K562 (cell line): ENCODE data around the gene GULP1.

Experiments
- EP300 ChIP-seq: IDR thresholded peaks from 2 replicates; pipeline ENCODE4 v1.6.1; 2012; ENCODE audit warnings: low read length, improper control_type of control experiment
- TBL1XR1 ChIP-seq, 2 experiments: IDR thresholded peaks; 2 replicates each; pipeline ENCODE4 v1.6.1; 2012; ENCODE audit warnings: improper control_type of control experiment in 2 of 2, low read length in 2 of 2, mild to moderate bottlenecking in 1 of 2
- ZNF324 ChIP-seq: fragments of 250-450 bp; sonication (Bioruptor Pico); IDR thresholded peaks from 2 replicates; pipeline ENCODE4 v1.4.0; 2020; ENCODE audit warnings: mild to moderate bottlenecking

DNA sequence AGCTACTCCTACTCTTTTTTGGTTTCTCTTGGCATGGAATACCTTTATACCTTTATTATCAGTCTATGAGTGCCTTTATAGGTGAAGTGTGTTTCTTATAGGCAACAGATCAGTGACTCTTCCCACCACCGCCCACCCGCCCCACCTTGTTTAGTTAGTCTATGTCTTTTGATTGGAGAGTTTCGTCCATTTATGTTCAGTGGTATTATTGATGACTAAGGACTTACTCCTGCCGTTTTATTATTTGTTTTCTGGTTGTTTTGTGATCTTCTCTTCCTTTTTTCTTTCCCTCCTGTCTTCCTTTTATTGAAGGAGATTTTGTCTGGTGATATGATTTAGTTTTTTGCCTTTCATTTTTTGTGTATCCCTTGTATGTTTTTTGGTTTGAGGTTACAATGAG, 179.5 kb downstream of the GULP1 start:
- TF ChIP-seq ZNF324 (CRISPR knock-in tag) (no peak), EP300 (no peak), TBL1XR1 (IDR thresholded peaks at IDR 0.05; ENCODE audit: low read length in 2 of 2) (no peak)
